HG03039 (cell line): ENCODE results near the gene DNM3.
"Not testable (repeated sequence)": the region's sequence is repeated elsewhere in the genome, so short reads cannot be mapped to it uniquely, and the experiment has no call there.

ENCODE experiments used
- ATAC-seq: cut with Tn5 transposase; IDR thresholded peaks from one replicate; pipeline ENCODE4 v1.9.1; 2021; ENCODE audit warnings: mild to moderate bottlenecking, moderate library complexity; ENCODE audit not compliant: unreplicated experiment

DNM3 gene

DNA sequence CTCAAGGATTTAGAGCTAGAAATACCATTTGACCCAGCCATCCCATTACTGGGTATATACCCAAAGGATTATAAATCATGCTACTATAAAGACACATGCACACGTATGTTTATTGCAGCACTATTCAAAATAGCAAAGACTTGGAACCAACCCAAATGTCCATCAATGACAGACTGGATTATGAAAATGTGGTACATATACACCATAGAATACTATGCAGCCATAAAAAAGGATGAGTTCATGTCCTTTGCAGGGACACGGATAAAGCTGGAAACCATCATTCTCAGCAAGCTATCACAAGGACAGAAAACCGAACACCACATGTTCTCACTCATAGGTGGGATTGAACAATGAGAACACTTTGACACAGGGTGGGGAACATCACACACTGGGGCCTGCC is 595.9 kb downstream of the DNM3 start:
- not testable (repeated sequence) for ATAC-seq

DNA sequence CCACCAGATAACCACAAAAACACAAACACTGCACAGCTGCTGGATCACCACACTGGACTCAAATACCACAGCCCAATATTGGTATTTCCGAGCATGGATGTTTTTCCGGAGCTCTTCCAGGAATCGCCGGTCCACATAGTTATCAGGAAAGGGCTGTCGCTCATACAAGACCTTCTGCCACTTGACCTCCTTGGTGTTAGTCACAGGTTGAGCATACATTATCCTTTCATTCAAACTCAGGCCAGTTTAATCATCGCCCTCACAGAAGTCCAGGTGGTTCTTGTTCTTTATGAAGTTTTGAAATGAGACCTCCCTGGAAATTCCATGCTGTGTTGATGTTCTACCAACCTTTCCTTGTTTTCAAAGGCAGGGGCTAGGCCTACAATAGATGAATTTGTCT is 601.1 kb downstream of the DNM3 start:
- no peak for ATAC-seq

DNA sequence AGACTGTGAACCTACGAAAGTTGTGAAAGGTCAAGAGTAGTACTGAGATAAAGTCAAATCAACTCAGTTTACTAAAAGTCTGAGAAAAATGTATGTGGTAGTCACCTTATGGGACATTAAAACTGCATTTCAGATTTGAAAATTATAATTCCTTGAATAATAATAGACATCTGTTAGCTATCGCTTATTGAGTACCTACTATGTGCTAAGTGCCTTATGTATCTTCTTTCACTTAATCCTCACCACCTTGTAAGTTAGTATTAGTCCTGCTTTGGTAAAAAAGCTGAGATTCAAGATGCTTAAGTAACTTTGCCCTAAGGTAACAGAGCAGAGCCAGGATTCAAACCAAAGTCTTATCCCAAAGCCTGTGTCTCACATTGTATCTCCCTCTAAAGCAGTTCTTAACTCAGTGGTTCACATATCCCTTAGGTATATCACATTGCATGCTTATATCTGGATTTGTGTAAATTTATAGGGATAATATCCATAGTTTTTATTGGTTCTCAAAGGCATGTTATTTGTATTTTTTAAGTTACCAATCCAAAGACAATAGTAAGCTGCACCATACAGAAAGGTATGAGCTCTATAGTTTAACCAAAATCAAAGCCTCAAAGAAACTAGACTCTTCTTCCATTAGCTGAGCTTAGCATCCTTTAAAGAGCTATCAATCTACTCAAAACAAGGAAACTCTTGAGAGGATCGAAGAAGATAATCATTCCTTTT is 601.7 kb downstream of the DNM3 start:
- ATAC-seq = no peak

DNA sequence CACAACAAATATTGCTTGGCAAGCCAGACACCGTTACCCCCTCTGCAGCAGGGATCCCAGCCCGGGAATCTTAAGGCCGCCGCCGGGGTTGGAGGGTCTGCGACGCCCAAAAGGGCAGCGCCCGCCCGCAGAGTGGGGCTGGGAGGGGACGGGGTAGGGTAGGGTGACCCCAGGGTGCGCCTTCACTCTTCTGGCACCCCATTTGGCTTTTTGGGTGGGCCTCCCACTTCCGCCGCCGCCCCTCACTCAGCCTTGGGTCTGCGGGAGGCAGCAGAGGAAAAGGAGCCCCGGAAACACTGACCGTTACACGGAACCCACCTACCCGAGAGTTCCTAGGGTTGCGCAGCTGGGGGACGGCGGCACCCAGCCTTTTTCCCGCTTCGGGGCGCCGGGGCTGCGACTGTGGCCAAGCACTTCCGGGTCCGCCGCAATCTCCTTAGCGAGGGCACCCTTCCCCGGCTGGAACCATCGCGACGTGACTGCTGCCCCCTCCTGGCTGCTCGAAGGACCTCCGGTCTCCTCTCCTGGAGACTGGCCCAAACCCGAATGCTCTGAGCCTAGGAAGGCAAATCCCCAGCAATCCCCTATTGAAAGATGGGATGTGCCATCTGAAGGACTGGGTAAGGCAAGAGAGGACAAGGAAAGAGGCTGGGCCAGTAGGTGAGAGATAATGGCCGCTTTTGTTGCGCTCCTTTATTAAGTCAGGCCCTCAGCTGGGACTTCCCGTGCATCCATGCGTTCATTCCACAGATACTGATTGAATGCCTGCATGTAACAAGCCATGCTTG is 602.6 kb downstream of the DNM3 start, which contains the start of gene PIGC:
Gene PIGC, minus strand, starts transcription at position 404 of the 788 bp plus-strand sequence. CDS start 1,447 bp downstream, outside the sequence.
- peak; percentile 99 for ATAC-seq

DNA sequence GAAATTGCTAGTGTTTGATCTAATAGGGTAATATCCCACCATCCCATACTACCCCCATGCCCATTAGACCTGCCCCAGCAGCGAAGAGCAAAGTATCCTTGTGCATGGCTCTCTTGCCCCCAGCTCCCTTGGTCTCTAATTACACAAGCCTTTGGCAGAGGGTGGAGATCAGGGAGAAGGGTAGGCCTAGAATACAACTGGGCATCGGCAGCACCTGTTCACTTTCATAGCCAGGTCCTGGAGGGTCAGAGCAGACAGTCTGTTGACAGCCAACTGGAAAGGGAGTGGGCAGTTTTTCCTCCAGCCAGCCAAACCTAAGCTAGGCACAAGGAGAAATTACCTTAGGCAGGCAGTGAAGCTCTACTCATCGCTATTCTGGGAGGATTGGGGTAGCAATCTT is 605.2 kb downstream of the DNM3 start:
- no peak for ATAC-seq

DNA sequence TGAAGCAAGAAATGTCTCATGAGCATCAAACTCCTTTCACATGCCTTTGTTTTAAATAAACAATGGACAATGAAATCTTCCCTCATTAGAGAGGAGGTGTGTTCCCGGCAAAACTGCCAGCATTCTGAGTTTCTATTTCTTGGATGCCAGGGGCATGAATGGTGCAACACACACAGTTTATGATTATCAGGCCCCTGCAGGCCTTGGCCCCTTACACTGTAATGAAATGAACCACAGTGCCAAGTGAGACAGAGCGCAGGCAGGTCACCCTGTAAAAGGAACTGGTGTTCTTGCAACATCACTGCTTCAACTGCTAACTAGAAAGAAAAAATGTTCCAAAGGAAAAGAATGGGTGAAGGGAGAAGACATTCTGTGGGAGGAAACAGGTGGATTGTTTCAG is 606.3 kb downstream of the DNM3 start:
- no peak for ATAC-seq

DNA sequence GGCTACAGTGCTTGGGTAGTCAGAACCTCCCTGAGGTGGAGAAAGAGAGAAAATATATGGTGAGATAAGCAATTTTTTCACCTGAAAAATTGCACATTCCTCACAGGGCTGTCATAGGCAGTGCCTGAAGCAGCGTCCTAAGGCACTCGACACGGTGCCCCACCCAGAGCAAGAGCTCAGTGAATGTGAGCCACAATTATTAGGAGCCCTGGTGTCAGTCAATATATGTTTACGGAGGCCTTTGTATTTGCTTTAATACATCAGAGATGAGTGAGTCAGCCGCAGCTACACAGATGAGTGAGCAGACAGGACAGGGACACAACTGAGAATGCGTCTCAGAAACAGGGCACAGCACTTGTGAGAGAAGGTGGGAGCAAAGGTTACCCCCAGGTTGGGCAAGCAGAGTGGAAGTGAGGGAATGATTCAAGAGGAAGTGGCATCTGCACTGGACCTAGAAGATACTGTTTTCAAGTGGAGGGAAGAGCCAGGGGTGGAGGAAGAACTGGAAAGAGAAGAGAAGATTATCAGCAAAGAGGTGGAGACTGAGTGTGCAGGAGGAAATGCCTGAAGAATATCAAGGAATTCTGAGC is 607.8 kb downstream of the DNM3 start:
- no peak for ATAC-seq

DNA sequence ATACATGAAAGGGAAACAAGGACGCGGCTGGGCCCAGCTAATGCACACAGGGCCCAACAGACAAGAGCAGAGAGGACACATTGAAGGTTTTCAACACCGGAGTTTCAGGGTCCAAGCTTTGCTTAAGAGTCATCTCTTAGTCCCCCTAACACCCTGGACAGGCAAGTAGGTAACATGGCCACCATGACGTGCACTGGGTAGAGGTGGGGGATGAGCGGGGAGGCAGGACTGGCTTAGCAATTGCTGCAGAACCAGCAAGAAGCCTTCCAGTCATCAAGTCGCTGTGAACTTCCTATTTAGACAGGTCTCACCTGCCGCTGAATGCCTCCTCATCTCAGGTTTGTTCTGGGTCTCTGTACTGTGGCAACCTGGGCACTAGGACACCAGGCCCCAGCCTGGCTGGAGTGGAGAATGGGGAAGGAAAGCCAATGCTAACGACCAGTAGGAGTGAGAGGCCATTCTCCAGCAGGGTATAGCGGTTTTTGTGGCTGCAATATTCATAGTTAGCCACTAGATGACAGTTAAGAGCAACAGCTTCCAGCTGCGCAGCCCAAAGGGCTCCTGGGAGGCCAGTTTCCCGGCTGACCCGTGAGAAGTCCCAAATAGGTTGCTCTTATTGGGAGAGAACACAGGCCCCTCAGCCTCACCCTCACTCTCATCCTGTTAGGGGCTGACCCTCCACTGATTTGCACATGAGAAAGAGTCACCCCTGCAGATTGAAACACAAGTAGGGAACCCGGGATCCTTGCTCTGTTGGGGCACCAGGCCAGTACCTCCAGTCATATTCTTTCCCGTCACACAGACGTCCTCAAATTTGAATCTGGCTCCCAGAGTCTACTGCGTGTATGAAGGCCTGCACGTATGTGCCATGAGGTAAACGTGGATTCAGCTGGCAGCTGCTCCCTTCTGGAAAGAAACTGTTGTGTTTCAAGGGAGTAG is 608.6 kb downstream of the DNM3 start:
- peak; percentile 81 for ATAC-seq

DNA sequence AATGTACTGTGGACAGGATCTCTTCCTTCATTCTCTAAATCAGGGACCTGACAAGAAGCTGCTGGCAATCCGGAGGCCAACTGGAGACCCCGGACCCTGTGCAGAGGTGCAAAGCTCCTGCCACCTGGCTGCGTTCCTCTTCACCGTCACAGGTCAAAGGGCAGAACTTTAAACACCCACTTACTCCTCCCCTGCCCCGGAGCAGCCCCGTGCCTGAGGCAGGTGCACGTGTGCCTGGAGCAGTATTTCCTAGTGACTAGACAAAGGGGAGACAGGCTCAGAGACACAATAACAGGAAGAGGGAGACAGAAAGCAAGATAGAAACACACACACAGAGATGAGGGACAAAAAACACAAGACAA is 609.2 kb downstream of the DNM3 start:
- no peak for ATAC-seq

DNA sequence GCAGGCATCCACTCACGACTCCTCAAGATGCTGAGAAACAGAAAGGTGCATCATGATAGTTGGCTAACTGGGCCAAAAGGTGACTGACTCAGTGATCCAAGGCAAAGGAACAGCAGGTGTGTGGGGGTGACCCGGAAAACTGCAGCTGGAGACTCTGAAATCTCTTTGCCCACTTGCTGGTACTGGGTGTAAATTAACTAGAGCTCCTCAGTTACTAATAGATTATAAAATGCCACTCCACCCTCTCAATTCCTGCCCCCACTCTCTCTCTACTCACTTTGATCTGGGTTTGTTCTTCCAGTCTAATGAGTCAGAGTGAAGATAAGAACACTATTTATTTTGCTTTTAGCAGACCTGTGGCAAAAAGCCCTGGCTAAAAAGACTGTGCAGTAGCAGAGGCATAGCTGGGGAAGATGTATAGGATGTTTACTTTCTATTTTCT is 609.7 kb downstream of the DNM3 start:
- no peak for ATAC-seq

DNA sequence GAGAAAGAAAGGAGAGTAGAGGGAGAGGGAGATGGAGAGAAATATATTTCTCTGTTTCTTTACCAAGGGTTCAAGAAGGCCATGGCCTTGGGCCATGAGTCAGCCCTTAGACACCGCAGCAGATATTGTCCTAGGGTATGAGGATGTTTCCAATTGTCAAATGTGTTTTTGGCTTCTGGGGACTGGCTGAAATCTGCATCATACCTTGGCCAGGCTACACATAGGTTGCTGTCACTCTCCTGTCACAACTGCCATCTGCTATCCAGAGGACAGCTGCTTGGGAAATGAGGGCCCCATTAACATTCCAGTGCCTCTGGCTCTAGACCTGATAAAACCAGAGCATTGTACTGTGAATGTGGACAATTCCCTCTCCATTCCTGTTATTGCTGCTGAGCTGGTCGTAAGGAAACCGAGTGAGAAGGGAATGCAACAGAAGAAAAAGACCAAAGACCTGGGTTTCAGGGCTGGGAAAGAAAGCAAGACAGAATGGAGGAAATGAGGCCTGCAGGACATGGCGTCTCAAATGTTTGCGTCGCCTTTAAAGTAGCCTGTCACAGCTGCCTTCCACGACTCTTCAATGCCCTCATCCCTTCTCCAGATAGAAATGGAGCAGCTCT is 611.3 kb downstream of the DNM3 start:
- ATAC-seq = no peak

DNA sequence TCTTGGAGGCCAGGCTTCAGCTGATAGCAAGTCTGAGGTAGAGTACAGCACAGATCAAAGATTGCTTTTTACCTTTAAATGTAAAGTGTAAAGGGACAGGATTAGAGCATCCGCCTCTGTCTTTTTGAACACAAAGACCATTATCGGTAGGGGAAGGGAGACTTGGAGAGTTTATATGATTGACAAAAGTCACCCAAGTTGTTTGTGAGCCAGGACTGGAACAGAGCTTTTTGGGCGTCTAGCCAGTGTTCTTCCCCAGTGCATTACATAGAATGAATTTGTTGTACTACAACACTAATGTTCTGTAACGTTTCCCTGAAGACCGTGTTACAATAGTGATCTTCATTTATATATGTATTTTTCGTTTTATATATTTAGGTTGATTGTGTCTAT is 611.9 kb downstream of the DNM3 start:
- ATAC-seq = no peak

DNA sequence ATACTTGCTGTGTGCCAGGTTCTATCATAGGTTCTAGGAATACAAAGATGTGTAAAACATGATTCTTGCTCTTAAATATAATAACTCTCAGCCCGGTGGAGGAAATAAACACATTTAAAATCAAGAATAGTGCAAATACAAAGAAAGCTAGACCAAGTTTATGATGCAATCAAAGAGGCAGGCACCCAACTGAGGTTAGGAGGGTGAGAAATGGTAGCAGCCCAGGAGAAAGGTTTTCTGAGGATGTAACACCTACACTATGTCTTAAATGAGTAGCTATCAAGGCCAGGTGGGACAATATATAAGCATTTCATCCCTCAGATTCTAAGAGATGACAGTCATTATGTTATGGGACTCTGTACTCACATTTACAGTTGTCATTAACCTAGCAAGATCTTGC is 612.3 kb downstream of the DNM3 start:
- no peak for ATAC-seq

DNA sequence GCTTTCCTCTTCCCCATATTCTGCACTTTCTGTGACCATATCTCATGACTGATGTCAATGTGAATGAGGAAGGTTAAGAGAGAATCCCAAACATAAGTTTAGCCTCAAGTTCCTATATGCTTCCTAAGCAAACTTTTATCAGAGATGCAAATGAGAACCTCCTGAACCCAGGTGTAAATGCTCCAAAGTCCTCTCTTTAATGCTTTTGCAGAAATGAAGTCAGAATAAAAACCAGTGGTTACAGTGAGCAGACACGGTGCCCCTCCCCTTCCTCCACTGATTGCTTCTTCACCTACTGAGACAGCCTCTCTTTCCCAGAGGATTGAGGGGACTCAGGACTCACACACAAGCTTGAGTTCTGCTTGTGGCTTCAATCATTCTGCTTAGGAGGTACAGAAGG is 614.2 kb downstream of the DNM3 start:
- no peak for ATAC-seq

DNA sequence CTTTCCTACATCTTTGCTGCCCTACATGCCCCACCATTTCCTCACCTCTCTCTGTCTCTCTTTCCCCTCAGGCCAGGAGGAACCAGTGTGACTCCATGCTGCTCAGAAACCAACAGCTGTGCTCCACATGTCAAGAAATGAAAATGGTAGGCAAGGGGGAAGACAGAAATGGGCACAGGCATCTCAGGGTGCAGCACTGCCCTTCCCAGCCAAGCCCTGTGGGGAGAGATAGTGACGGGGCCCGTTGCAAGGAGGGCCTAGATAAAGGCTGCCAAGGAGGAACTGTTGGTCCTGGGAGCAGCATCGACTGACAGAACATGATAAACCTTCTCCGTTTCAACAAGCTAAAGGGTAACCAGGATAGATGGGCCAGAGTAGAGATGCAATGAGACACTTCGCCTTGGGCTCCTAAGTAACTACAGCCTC is 615.1 kb downstream of the DNM3 start:
- ATAC-seq = no peak

DNA sequence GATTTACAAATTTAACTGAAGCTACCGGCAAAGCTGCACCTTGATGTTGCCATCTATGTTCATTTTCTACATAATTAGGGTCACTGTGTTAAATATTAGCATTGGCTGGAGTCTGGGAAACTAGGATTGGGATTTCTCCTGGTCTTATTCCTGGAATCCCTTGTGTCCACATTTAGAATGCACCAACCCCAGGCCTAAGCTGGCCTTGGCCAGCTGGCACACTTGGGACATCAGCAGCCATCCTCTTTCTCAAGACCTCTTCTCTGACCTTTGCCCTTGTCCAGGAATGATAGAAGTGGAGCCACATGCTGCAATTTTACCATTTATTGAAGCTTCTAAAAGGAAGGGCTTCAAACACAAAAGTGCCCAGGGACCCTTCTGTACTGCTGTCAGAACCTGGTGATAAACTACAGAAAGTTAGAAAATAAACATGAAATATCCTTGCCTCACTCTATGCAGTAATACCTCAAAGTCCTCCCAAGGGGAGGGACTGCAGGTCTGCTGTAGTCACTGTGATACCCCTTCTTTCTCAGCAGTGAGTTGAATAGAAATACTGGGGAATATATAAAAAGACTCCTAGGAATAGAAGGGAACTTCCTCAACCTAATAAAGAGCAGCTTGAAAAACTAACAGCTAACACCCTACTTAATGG is 616.3 kb downstream of the DNM3 start:
- ATAC-seq = no peak

DNA sequence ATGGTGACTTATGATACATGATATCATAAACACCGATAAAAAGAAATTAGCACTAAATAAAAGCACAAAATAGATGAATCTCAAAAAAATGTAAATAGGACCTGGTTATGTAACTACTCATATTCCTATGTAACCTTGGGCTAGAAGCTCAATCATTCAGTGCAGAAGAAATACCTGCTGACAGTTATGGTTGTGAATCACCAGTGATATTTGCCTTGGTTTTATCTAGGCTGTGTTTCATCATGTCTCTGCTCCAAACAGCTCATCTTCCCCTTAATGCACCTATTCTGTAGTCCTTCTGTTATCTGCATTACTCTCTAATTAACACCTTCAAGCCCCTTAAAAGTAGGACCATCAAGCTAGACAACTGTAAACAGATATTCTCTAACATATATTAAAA is 618.9 kb downstream of the DNM3 start:
- ATAC-seq = no peak

DNA sequence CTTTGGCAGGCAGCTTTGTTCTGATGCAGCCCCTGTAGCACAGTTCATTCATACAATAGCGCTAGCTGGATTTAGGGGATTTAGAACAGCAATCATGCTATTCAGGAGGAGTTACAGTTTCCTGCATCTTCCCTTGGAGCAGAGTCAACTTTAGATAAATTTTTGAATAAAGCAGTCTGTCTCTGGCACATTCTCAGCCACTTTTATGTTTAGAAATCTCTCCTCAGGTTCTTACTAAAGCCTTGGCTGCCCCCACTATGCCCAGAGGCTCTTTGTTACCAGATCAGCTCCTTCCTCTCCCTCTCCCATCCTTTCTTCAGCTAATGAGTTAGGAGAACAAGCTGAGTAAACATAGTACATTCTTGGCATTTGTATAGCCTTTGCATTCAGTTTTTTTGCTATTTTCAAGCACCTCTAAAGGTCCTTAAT is 619.6 kb downstream of the DNM3 start:
- ATAC-seq = no peak
